Measurements from ENCODE around the gene CTRB2. TPM values are rescaled to one million over a fixed set of nuclear protein-coding genes. Genes with fewer than 3 reads are reported as not detected.
A peak's percentile ranks its signal among the peaks of the same experiment; 100 is the strongest.

CTRB2 gene
- polyA plus RNA-seq (ENCODE audit: insufficient read length in 4 of 4), result under 1 TPM in 3 of 4 donors, not detected in 1; 0.09 to 0.30 (median 0.13) TPM

GRCh38 chr16:75206749-75207451, at the start of gene CTRB2:
Gene CTRB2 (minus strand): TSS chr16:75207161. CDS start chr16:75207141, 20 bp downstream.
- DNase-seq (ENCODE audit: low read depth in 4 of 4, low spot score in 3 of 4), result no peak

GRCh38 chr16:75256059-75256571, 49.2 kb upstream of the CTRB2 start:
- no peak for DNase-seq (ENCODE audit: low read depth in 4 of 4, low spot score in 3 of 4)

- no peak for DNase-seq (ENCODE audit: low read depth in 4 of 4, low spot score in 3 of 4)
Observed at GRCh38 chr16:75254359-75254837, 47.4 kb upstream of the CTRB2 start.

- no peak for DNase-seq (ENCODE audit: low read depth in 4 of 4, low spot score in 3 of 4)
Observed at GRCh38 chr16:75252946-75253911, 46.3 kb upstream of the CTRB2 start.

- DNase-seq (ENCODE audit: low read depth in 4 of 4, low spot score in 3 of 4), result no peak
Observed at GRCh38 chr16:75252049-75252864, 45.3 kb upstream of the CTRB2 start.

GRCh38 chr16:75251280-75252048, 44.5 kb upstream of the CTRB2 start, which contains the start of gene BCAR1:
Gene BCAR1 (minus strand): TSS chr16:75251624. CDS start chr16:75251482, 142 bp downstream.
- DNase-seq (ENCODE audit: low read depth in 4 of 4, low spot score in 3 of 4), result peak in 3 of 4 donors; percentile 74 to 82 (median 79)

- DNase-seq (ENCODE audit: low read depth in 4 of 4, low spot score in 3 of 4), result no peak
Observed at GRCh38 chr16:75250809-75251279, 43.9 kb upstream of the CTRB2 start.

- no peak for DNase-seq (ENCODE audit: low read depth in 4 of 4, low spot score in 3 of 4)
Observed at GRCh38 chr16:75250089-75250808, 43.3 kb upstream of the CTRB2 start.

GRCh38 chr16:75249441-75249840, 42.5 kb upstream of the CTRB2 start:
- DNase-seq (ENCODE audit: low read depth in 4 of 4, low spot score in 3 of 4), result no peak

GRCh38 chr16:75248536-75249380, 41.8 kb upstream of the CTRB2 start:
- DNase-seq (ENCODE audit: low read depth in 4 of 4, low spot score in 3 of 4), result no peak

GRCh38 chr16:75248142-75248535, 41.2 kb upstream of the CTRB2 start:
- no peak for DNase-seq (ENCODE audit: low read depth in 4 of 4, low spot score in 3 of 4)

- no peak for DNase-seq (ENCODE audit: low read depth in 4 of 4, low spot score in 3 of 4)
Observed at GRCh38 chr16:75247249-75247648, 40.3 kb upstream of the CTRB2 start.

- DNase-seq (ENCODE audit: low read depth in 4 of 4, low spot score in 3 of 4), result no peak
Observed at GRCh38 chr16:75246504-75247205, 39.7 kb upstream of the CTRB2 start.

GRCh38 chr16:75244844-75245758, 38.1 kb upstream of the CTRB2 start:
- no peak for DNase-seq (ENCODE audit: low read depth in 4 of 4, low spot score in 3 of 4)

GRCh38 chr16:75244225-75244809, 37.4 kb upstream of the CTRB2 start:
- no peak for DNase-seq (ENCODE audit: low read depth in 4 of 4, low spot score in 3 of 4)

Measured in right renal pelvis (tissue), 4 donors.